ENCODE data around the gene NCKAP5.
"Not testable (repeated sequence)": the region's sequence is repeated elsewhere in the genome, so short reads cannot be mapped to it uniquely, and the experiment has no call there.

NCKAP5 gene

GRCh38 chr2:133475610-133476009, 92.7 kb downstream of the NCKAP5 start:
- DNase-seq (ENCODE audit: extremely low read depth in 1 of 2, low read depth in 1 of 2): no peak

DNA sequence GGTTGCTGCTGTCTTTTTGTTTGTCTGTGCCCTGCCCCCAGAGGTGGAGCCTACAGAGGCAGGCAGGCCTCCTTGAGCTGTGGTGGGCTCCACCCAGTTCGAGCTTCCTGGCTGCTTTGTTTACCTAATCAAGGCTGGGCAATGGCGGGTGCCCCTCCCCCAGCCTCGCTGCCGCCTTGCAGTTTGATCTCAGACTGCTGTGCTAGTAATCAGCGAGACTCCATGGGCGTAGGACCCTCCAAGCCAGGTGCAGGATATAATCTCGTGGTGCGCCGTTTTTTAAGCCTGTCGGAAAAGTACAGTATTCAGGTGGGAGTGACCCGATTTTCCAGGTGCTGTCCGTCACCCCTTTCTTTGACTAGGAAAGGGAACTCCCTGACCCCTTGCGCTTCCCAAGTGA, 97.8 kb downstream of the NCKAP5 start:
- DNase-seq (ENCODE audit: extremely low read depth in 1 of 2, low read depth in 1 of 2): not testable (repeated sequence)

GRCh38 chr2:133462811-133463210, 105.5 kb downstream of the NCKAP5 start:
- DNase-seq (ENCODE audit: extremely low read depth in 1 of 2, low read depth in 1 of 2): no peak

DNA sequence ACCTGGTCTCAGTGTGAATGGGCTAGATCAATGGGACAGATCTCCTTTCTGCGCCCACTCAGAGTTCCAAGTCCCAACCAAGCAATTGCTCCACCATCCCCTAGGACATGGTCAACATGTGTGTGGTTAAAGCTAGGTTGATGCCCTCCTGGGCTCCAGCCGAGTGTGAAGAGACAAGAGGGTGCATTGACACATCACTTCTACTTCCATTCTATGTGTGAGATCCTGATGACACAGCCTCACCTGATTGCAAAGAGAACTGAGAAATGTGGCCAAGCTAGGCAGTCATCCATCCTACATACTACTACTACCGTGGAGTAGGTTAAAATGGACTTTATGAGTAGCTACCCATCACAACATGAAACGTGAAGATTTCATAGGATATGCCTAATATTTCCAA, 106.8 kb downstream of the NCKAP5 start:
- no peak for DNase-seq (ENCODE audit: extremely low read depth in 1 of 2, low read depth in 1 of 2)

DNA sequence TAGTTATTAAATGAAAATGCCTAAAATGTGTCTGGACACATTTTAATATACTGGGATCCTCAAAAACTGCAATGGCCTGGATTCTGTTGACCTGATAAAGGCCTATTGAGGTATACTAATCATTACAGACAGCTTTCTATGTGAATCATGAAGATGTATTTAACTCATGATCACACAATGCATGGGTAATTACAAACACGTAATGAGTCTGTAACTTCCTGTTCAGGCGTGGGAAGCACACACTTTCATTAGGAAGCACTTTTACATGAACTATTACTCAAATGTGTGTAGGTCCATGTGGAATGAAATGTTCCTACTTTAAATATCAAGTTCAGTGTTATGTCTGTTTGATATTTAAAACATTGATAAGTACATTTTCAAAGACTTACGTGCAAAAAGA, 108.7 kb downstream of the NCKAP5 start:
- no peak for DNase-seq (ENCODE audit: extremely low read depth in 1 of 2, low read depth in 1 of 2)

- DNase-seq (ENCODE audit: extremely low read depth in 1 of 2, low read depth in 1 of 2): no peak
Observed at GRCh38 chr2:133458280-133458679, 110.0 kb downstream of the NCKAP5 start.

GRCh38 chr2:133457861-133458260, 110.4 kb downstream of the NCKAP5 start:
- DNase-seq (ENCODE audit: extremely low read depth in 1 of 2, low read depth in 1 of 2): no peak

GRCh38 chr2:133456971-133457370, 111.3 kb downstream of the NCKAP5 start:
- no peak for DNase-seq (ENCODE audit: extremely low read depth in 1 of 2, low read depth in 1 of 2)

GRCh38 chr2:133456156-133456555, 112.1 kb downstream of the NCKAP5 start:
- DNase-seq (ENCODE audit: extremely low read depth in 1 of 2, low read depth in 1 of 2): no peak

- DNase-seq (ENCODE audit: extremely low read depth in 1 of 2, low read depth in 1 of 2): no peak
Observed at GRCh38 chr2:133453032-133453431, 115.2 kb downstream of the NCKAP5 start.

GRCh38 chr2:133452583-133452982, 115.7 kb downstream of the NCKAP5 start:
- no peak for DNase-seq (ENCODE audit: extremely low read depth in 1 of 2, low read depth in 1 of 2)

GRCh38 chr2:133452146-133452545, 116.1 kb downstream of the NCKAP5 start:
- DNase-seq (ENCODE audit: extremely low read depth in 1 of 2, low read depth in 1 of 2): no peak

DNA sequence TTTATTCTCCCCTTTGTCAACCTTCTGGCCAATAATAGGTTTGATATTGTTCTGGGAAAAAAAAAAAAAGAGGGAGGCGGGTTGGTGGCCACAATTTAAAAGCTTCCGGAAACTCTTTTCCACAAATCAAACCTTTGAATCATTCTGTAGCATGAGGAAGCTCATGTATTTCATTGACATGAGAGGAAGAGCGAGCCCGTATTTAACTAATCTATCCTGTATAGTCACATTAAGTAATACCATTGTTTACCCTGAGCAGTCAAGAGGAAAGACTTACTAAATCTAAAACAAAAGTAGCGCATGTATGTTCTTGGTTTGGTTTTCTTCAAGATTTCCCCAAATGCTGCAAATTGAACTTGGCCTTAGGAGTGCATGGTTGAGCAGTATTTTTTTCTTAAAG, 120.1 kb downstream of the NCKAP5 start:
- no peak for DNase-seq (ENCODE audit: extremely low read depth in 1 of 2, low read depth in 1 of 2)

GRCh38 chr2:133447303-133447702, 121.0 kb downstream of the NCKAP5 start:
- DNase-seq (ENCODE audit: extremely low read depth in 1 of 2, low read depth in 1 of 2): no peak

DNA sequence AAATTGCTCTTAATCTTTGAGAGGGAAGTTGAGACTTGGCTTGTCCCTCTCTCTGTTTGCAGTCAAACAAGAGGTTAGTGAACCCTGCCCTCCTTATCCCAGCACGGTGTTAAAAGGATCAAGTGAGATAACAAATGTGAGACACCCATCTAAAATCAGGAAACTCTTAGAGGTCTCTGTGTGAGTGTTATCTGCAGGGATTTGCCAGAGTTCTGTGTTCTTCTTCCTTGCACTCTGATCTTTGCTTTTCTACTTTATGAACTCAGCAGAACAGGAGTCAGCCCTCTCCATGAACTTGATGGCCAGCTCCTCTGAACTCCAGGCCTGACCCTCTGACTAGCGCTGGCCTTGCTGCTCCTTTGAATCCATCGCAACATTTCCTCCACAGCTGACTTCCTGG, 123.8 kb downstream of the NCKAP5 start:
- no peak for DNase-seq (ENCODE audit: extremely low read depth in 1 of 2, low read depth in 1 of 2)

GRCh38 chr2:133442393-133442792, 125.9 kb downstream of the NCKAP5 start:
- DNase-seq (ENCODE audit: extremely low read depth in 1 of 2, low read depth in 1 of 2): no peak

DNA sequence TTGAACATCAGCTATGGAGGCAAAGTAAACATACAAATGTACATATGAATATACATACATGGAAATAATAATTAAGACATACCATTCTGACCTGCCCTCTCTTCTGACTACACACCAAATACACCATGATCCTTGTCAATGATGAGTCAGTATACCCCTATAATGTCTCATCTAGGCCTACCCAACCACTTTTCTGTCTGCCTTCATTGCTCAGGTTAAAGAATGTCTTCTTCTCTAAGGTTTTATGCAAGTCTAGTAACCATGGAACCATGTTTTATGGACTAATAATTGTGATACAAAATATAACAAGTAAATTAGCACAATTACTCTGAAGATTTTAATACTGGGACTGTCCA, 128.7 kb downstream of the NCKAP5 start:
- no peak for DNase-seq (ENCODE audit: extremely low read depth in 1 of 2, low read depth in 1 of 2)

DNA sequence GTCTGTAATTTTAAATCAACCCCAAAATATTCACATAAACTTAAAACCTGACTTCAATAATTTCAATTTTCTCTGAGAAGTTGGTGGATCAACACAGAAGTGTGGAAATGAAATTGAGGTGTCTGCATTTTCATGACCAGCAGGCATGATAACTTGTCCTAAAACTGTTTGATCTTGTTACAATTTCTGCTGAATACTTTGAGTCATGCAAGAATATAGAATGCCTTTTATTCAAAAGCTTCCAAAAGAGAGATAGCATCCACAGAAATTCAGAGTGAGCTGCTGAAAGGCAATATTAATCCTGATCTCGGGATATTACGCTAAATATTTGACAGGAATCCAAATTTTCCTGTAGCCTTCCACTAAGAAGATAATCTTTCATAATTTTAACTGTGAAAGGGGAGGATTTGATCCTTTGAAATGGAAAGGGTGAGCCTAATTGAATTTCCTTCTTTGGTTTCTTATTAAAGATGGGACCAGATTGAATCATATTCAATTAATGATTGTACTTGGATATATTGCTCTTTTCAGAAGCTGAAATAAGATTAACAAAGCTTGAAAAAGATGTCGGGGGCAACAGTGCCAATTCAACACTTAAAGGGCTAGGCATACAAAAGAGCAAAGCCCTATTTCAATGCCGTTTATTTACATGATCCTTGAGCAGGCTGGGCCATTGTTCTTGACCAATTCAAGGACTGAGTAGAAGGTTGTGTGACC, 129.3 kb downstream of the NCKAP5 start:
- DNase-seq (ENCODE audit: extremely low read depth in 1 of 2, low read depth in 1 of 2): no peak

GRCh38 chr2:133438026-133438425, 130.2 kb downstream of the NCKAP5 start:
- no peak for DNase-seq (ENCODE audit: extremely low read depth in 1 of 2, low read depth in 1 of 2)

DNA sequence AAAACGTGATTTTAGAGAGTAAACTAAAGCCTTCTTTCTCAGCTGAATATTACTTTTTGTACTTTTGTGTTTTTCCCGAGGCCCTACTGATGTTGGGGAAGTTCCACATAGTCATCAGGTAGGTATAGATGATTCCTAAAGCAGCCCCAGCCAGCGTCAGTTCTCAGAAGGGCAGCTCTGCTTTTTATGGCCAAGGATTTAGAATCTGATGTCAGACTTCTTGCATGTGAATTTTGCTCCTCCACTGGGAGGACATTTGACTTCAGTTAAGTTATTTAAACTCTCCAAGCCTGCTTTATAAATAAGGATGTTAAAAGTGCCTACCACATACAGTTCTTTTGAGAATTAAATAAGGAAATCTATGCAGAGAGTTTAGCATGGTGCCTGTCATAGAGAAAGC, 130.8 kb downstream of the NCKAP5 start:
- DNase-seq (ENCODE audit: extremely low read depth in 1 of 2, low read depth in 1 of 2): no peak

- no peak for DNase-seq (ENCODE audit: extremely low read depth in 1 of 2, low read depth in 1 of 2)
Observed at GRCh38 chr2:133434959-133435668, 133.1 kb downstream of the NCKAP5 start.
